Measurements from ENCODE around the gene RNF112.
"Not testable (repeated sequence)": the region's sequence is repeated elsewhere in the genome, so short reads cannot be mapped to it uniquely, and the experiment has no call there.

Gene RNF112

GRCh38 chr17:19456016-19456927 is 45.2 kb downstream of the RNF112 start:
- no peak overlapping the region for H3K27ac ChIP-seq
- no peak for TF ChIP-seq CTCF (conservative IDR thresholded peaks at IDR 0.05; ENCODE audit: low read depth)
- CTCF ChIA-PET: interaction anchor here (0.6 to 1.8 kb wide), 3 partner anchors 9 to 159 kb away, joined by 3 to 7 read pairs (median 4); partner anchors contain the start of gene B9D1
- DNase-seq (ENCODE audit: low spot score): no peak
- POLR2A ChIA-PET (ENCODE audit: low non-redundant PET): interaction anchor here (0.6 kb wide), 1 partner anchor 10 kb away, joined by 5 read pairs; no protein-coding TSS in a partner anchor

GRCh38 chr17:19457046-19457445 is 46.0 kb downstream of the RNF112 start:
- no peak for TF ChIP-seq CTCF (conservative IDR thresholded peaks at IDR 0.05; ENCODE audit: low read depth)
- no peak overlapping the region for H3K27ac ChIP-seq
- CTCF ChIA-PET: interaction anchor here (0.6 to 1.8 kb wide), 4 partner anchors 10 to 437 kb away, joined by 3 to 7 read pairs (median 4); partner anchors contain the start of gene B9D1
- POLR2A ChIA-PET (ENCODE audit: low non-redundant PET): interaction anchor here (0.6 kb wide), 1 partner anchor 9 kb away, joined by 5 read pairs; no protein-coding TSS in a partner anchor
- DNase-seq (ENCODE audit: low spot score): no peak

GRCh38 chr17:19457830-19458271 is 46.8 kb downstream of the RNF112 start:
- POLR2A ChIA-PET (ENCODE audit: low non-redundant PET): no interaction called here
- CTCF ChIA-PET: interaction anchor here (1.8 kb wide), 1 partner anchor 95 kb away, joined by 7 read pairs; the partner anchor contains the start of gene B9D1
- no peak for TF ChIP-seq CTCF (conservative IDR thresholded peaks at IDR 0.05; ENCODE audit: low read depth)
- no peak overlapping the region for H3K27ac ChIP-seq
- DNase-seq (ENCODE audit: low spot score): no peak

GRCh38 chr17:19458481-19458880 is 47.4 kb downstream of the RNF112 start:
- POLR2A ChIA-PET (ENCODE audit: low non-redundant PET); H3K27ac ChIP-seq; CTCF ChIA-PET; DNase-seq (ENCODE audit: low spot score): not testable (repeated sequence)

GRCh38 chr17:19459018-19459655 is 48.1 kb downstream of the RNF112 start:
- H3K27ac ChIP-seq; DNase-seq (ENCODE audit: low spot score); POLR2A ChIA-PET (ENCODE audit: low non-redundant PET); CTCF ChIA-PET: not testable (repeated sequence)

GRCh38 chr17:19460700-19461099 is 49.7 kb downstream of the RNF112 start:
- no peak for DNase-seq (ENCODE audit: low spot score)
- ChIA-PET CTCF (no interaction called here), POLR2A (ENCODE audit: low non-redundant PET) (no interaction called here)
- TF ChIP-seq CTCF (conservative IDR thresholded peaks at IDR 0.05; ENCODE audit: low read depth): no peak
- H3K27ac ChIP-seq: no peak overlapping the region

- H3K27ac ChIP-seq: no peak overlapping the region
- no peak for DNase-seq (ENCODE audit: low spot score)
- POLR2A ChIA-PET (ENCODE audit: low non-redundant PET): no interaction called here
- CTCF ChIA-PET: interaction anchor here (0.6 kb wide), 1 partner anchor 404 kb away, joined by 6 read pairs; no protein-coding TSS in a partner anchor
- no peak for TF ChIP-seq CTCF (conservative IDR thresholded peaks at IDR 0.05; ENCODE audit: low read depth)
Observed at GRCh38 chr17:19461116-19461515, 50.1 kb downstream of the RNF112 start.

Measured in RWPE1 (cell line).